Smooth muscle cell (in vitro differentiated cells): Measurements from ENCODE around the gene GALNTL6. TPM values are rescaled to one million over a fixed set of nuclear protein-coding genes. Genes with fewer than 3 reads are reported as not detected.

Source experiments
- DNase-seq: peaks from one replicate; lab custom pipeline; 2025; ENCODE audit not compliant: unreplicated experiment; lab: John Stamatoyannopoulos, UW
- H2AFZ ChIP-seq: fragments of 200-600 bp; sonication (generic); 2 replicates; pipeline ENCODE4 v1.6.0; 2016; ENCODE audit warnings: antibody characterized with exemption, low read depth, mild to moderate bottlenecking
- H3F3A ChIP-seq: fragments of 200-600 bp; sonication (generic); 2 replicates; pipeline ENCODE4 v1.6.0; 2017; ENCODE audit warnings: antibody characterized with exemption, low read depth
- H3K27ac ChIP-seq: fragments of 200-600 bp; sonication (generic); 2 replicates; pipeline ENCODE4 v1.5.1; 2016; ENCODE audit warnings: low read depth, mild to moderate bottlenecking
- H3K27me3 ChIP-seq: fragments of 200-600 bp; sonication (generic); 2 replicates; pipeline ENCODE4 v1.6.1; 2016; ENCODE audit warnings: low read depth, mild to moderate bottlenecking
- H3K36me3 ChIP-seq: fragments of 200-600 bp; sonication (generic); 2 replicates; pipeline ENCODE4 v1.5.1; 2016; ENCODE audit warnings: low read depth
- H3K4me1 ChIP-seq: fragments of 200-600 bp; sonication (generic); 2 replicates; pipeline ENCODE4 v1.5.1; 2016; ENCODE audit warnings: low read depth
- H3K4me2 ChIP-seq: fragments of 200-600 bp; sonication (generic); 2 replicates; pipeline ENCODE4 v1.6.0; 2016; ENCODE audit warnings: mild to moderate bottlenecking
- H3K4me3 ChIP-seq: fragments of 200-600 bp; sonication (generic); 2 replicates; pipeline ENCODE4 v1.5.1; 2016; ENCODE audit warnings: mild to moderate bottlenecking
- H3K79me2 ChIP-seq: fragments of 200-600 bp; sonication (generic); 2 replicates; pipeline ENCODE4 v1.6.0; 2016; ENCODE audit warnings: low read depth, mild to moderate bottlenecking
- H3K9ac ChIP-seq: fragments of 200-600 bp; sonication (generic); 2 replicates; pipeline ENCODE4 v1.6.0; 2016; ENCODE audit warnings: low read depth
- H3K9me3 ChIP-seq: fragments of 200-600 bp; sonication (generic); replicated peaks from 2 replicates; pipeline ENCODE4 v1.5.1; 2016; ENCODE audit warnings: low read depth
- H4K20me1 ChIP-seq: fragments of 200-600 bp; sonication (generic); 2 replicates; pipeline ENCODE4 v1.6.0; 2016; ENCODE audit warnings: low read depth
- WGBS: methylation state at CpG from one replicate; pipeline ENCODE4 v1.1.7; 2016; ENCODE audit warnings: low lambda C conversion rate; 5-methylcytosine and 5-hydroxymethylcytosine counted together
- polyA plus RNA-seq: library from polyadenylated mRNA; unstranded; fragments of >200 nt; fragmentation: Nextera tagmentation; extraction: Ambion mirVana; gene quantifications from 2 replicates; pipeline ENCODE4 v1.2.1, GENCODE V29; 2016
- total RNA-seq: library from RNA; depleted of rRNA; stranded (reverse); fragments of >200 nt; gene quantifications from 2 replicates; pipeline ENCODE4 v1.2.3, GENCODE V29; 2014
- TF ChIP-seq, protein P1 (sequence below): fragments of 200-600 bp; sonication (generic); IDR thresholded peaks from 2 replicates; pipeline ENCODE4 v1.5.1; 2017; ENCODE audit warnings: borderline replicate concordance, mild to moderate bottlenecking, antibody characterized with exemption; ENCODE audit not compliant: insufficient read depth, poor library complexity, severe bottlenecking

The GALNTL6 gene
- total and polyA plus RNA-seq, 2 experiments from 2014 or later, result 0.18 to 1.3 TPM

- Histone ChIP-seq H3K4me2 (no peak overlapping the region), H3K9me3 (no peaks in the 10 kb centered on the region), H3K9ac (no peak overlapping the region), H3K4me3 (no peak overlapping the region), H3K27me3 (no peaks in the 10 kb centered on the region), H2AFZ (no peak overlapping the region), H3K36me3 (no peaks in the 10 kb centered on the region), H3K79me2 (no peaks in the 10 kb centered on the region), H3K27ac (no peak overlapping the region), H3K4me1 (no peaks in the 10 kb centered on the region), H4K20me1 (no peaks in the 10 kb centered on the region), H3F3A (no peaks in the 10 kb centered on the region)
- no peak for DNase-seq
- TF ChIP-seq, protein P1, sequence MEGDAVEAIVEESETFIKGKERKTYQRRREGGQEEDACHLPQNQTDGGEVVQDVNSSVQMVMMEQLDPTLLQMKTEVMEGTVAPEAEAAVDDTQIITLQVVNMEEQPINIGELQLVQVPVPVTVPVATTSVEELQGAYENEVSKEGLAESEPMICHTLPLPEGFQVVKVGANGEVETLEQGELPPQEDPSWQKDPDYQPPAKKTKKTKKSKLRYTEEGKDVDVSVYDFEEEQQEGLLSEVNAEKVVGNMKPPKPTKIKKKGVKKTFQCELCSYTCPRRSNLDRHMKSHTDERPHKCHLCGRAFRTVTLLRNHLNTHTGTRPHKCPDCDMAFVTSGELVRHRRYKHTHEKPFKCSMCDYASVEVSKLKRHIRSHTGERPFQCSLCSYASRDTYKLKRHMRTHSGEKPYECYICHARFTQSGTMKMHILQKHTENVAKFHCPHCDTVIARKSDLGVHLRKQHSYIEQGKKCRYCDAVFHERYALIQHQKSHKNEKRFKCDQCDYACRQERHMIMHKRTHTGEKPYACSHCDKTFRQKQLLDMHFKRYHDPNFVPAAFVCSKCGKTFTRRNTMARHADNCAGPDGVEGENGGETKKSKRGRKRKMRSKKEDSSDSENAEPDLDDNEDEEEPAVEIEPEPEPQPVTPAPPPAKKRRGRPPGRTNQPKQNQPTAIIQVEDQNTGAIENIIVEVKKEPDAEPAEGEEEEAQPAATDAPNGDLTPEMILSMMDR, result no peak
Observed at GRCh38 chr4:172177382-172177781, 364.2 kb downstream of the GALNTL6 start.

DNA sequence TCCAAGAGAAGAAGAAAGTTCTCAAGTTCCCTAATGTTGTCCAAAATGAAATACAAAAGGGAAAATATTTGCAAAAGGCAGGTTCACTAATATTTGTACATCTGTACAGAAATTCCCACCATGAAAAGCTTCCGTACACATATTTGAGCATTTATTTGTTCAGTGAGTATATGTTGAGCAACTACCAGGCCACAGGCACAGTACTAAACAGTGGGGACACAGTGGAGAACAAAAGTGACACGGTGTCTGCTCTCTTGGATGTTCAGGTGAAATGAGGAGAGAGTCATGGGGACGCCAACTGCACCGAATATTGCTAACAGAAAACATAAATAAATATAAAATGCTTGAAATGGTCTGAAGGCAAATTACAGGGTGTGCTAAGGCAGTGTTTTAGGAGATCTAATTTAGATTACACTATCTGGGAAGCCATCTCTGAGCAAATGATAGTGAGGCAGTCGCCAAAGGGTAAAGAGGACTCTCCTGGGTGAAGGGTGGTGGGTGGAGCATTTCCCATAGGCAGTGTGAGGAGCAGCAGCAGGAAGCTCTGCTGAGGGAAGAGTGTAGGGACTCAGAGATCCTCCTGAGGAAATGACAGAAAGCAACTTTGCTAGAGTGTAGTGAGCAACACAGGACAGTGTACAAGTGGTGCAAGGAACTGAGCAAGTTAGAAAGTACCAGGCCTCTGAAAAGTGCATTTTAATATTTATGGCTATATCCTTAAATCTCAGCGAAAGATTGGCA lies 375.2 kb downstream of the GALNTL6 start:
- Histone ChIP-seq H3F3A (no peaks in the 10 kb centered on the region), H3K4me1 (no peaks in the 10 kb centered on the region), H4K20me1 (no peaks in the 10 kb centered on the region), H3K4me3 (no peak overlapping the region), H3K79me2 (no peaks in the 10 kb centered on the region), H3K9ac (no peak overlapping the region), H3K9me3 (no peaks in the 10 kb centered on the region), H2AFZ (no peak overlapping the region), H3K27me3 (no peaks in the 10 kb centered on the region), H3K4me2 (no peak overlapping the region), H3K27ac (no peak overlapping the region), H3K36me3 (no peaks in the 10 kb centered on the region)
- TF ChIP-seq, protein P1, result no peak
- no peak for DNase-seq
- 73% methylated on average over 6 of the region's 6 CpGs for WGBS

DNA sequence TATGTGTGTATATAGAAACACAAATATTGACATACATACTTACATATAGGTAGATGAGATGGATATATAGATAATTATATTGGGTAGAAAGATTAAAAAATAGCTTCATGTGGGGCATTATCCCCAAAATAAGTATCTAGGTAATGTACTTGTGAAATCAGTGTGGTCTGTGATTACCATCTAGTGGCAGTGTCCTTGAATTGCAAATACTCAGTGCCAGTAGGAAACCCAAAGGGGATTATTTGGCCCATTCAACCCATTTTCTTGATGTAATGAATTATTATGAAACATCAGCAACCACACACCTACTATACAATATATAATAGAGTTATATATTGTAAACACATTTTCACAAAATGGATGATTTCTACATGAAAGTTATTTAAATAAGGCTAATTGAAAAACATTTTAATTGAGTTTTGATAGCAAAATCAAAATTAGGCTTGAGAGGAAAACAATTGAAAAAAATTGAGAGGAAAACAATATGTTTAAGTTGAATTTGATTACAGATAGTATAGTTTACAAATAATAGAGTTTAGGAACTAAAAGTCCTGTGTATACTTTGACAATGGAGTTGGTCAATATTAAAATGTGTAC lies 389.4 kb downstream of the GALNTL6 start:
- DNase-seq, result no peak

More for the DNA sequence above, 389.4 kb downstream of the GALNTL6 start:
- Histone ChIP-seq H3K4me3 (no peak overlapping the region), H3K36me3 (no peaks in the 10 kb centered on the region), H3K27ac (no peak overlapping the region), H3K4me1 (no peaks in the 10 kb centered on the region), H4K20me1 (no peaks in the 10 kb centered on the region), H2AFZ (no peak overlapping the region), H3K9me3 (no peaks in the 10 kb centered on the region), H3K79me2 (no peaks in the 10 kb centered on the region), H3K4me2 (no peak overlapping the region), H3K27me3 (no peaks in the 10 kb centered on the region), H3K9ac (no peak overlapping the region), H3F3A (no peaks in the 10 kb centered on the region)
- TF ChIP-seq, protein P1, result peak; percentile 82
